Activated CD4-positive, alpha-beta T cell treated with anti-CD3 and anti-CD28 coated beads, Interleukin-2, amount 10 ng/mL, durations not matched to agents 24 days and 14 days (primary cell): ENCODE results near the gene NBPF1. TPM values are rescaled to one million over a fixed set of nuclear protein-coding genes. Genes with fewer than 3 reads are reported as not detected.
"Not testable (repeated sequence)": the region's sequence is repeated elsewhere in the genome, so short reads cannot be mapped to it uniquely, and the experiment has no call there.

Experiments used
- DNase-seq: peaks from one replicate; pipeline ENCODE4 v3.0.0; 2022
- H3K27ac Mint-ChIP-seq: one replicate; pipeline ENCODE4 v1.8.0; 2022; ENCODE audit warnings: mild to moderate bottlenecking, mixed read lengths
- H3K27me3 Mint-ChIP-seq: one replicate; pipeline ENCODE4 v1.8.0; 2022; ENCODE audit warnings: mixed read lengths
- H3K36me3 Mint-ChIP-seq: one replicate; pipeline ENCODE4 v1.8.0; 2022; ENCODE audit warnings: low read depth, mild to moderate bottlenecking, mixed read lengths
- H3K4me1 Mint-ChIP-seq: one replicate; pipeline ENCODE4 v1.8.0; 2021; ENCODE audit warnings: mixed read lengths
- H3K4me3 Mint-ChIP-seq: one replicate; pipeline ENCODE4 v1.8.0; 2022; ENCODE audit warnings: mild to moderate bottlenecking, moderate library complexity, mixed read lengths
- H3K9me3 Mint-ChIP-seq: one replicate; pipeline ENCODE4 v1.8.0; 2021; ENCODE audit warnings: mixed read lengths
- intact Hi-C: fragments of 100-400 bp; cut with micrococcal nuclease; formaldehyde crosslinking; loops from one replicate; pipeline ENCODE4 v1.15.1; 2023
- total RNA-seq: library from RNA; stranded (reverse); gene quantifications from 2 replicates; pipeline ENCODE4 v1.2.3, GENCODE V29; 2022

The NBPF1 gene
- total RNA-seq, 1 donor from 2014 or later = 4.2 TPM

GRCh38 chr1:16619803-16620501 is 6.6 kb upstream of the NBPF1 start:
- H3K4me3 Mint-ChIP-seq, H3K27ac Mint-ChIP-seq, H3K36me3 Mint-ChIP-seq, H3K9me3 Mint-ChIP-seq, H3K4me1 Mint-ChIP-seq, intact Hi-C loops, H3K27me3 Mint-ChIP-seq: not testable (repeated sequence)
- peak; percentile 63 for DNase-seq

GRCh38 chr1:16618719-16619118 is 5.4 kb upstream of the NBPF1 start:
- no peaks in the 10 kb centered on the region for H3K27me3 Mint-ChIP-seq
- no peak overlapping the region for H3K4me3 Mint-ChIP-seq
- H3K27ac Mint-ChIP-seq = no peak overlapping the region
- H3K36me3 Mint-ChIP-seq = no peaks in the 10 kb centered on the region
- intact Hi-C loops = no loop called here
- DNase-seq = peak; percentile 69
- no peaks in the 10 kb centered on the region for H3K4me1 Mint-ChIP-seq
- no peaks in the 10 kb centered on the region for H3K9me3 Mint-ChIP-seq

GRCh38 chr1:16617778-16618580 is 4.6 kb upstream of the NBPF1 start:
- no peak overlapping the region for H3K4me3 Mint-ChIP-seq
- H3K27ac Mint-ChIP-seq = no peak overlapping the region
- H3K36me3 Mint-ChIP-seq = no peaks in the 10 kb centered on the region
- intact Hi-C loops = no loop called here
- no peaks in the 10 kb centered on the region for H3K9me3 Mint-ChIP-seq
- DNase-seq = peak; percentile 57
- no peaks in the 10 kb centered on the region for H3K4me1 Mint-ChIP-seq
- H3K27me3 Mint-ChIP-seq = no peaks in the 10 kb centered on the region

GRCh38 chr1:16617114-16617631 is 3.8 kb upstream of the NBPF1 start:
- Mint-ChIP-seq H3K9me3 (no peaks in the 10 kb centered on the region), H3K4me3 (no peak overlapping the region), H3K27ac (no peak overlapping the region), H3K36me3 (no peaks in the 10 kb centered on the region), H3K27me3 (no peaks in the 10 kb centered on the region), H3K4me1 (no peaks in the 10 kb centered on the region)
- peak; percentile 72 for DNase-seq
- intact Hi-C loops = no loop called here

- no peak overlapping the region for H3K4me3 Mint-ChIP-seq
- no peaks in the 10 kb centered on the region for H3K36me3 Mint-ChIP-seq
- no peaks in the 10 kb centered on the region for H3K9me3 Mint-ChIP-seq
- no peaks in the 10 kb centered on the region for H3K4me1 Mint-ChIP-seq
- no peaks in the 10 kb centered on the region for H3K27me3 Mint-ChIP-seq
- DNase-seq = peak; percentile 71
- no peak overlapping the region for H3K27ac Mint-ChIP-seq
- intact Hi-C loops = no loop called here
These were observed 2.2 kb upstream of the NBPF1 start for GRCh38 chr1:16615253-16616252.

- H3K4me3 Mint-ChIP-seq = no peak overlapping the region
- intact Hi-C loops = no loop called here
- H3K27me3 Mint-ChIP-seq = no peaks in the 10 kb centered on the region
These were observed 1.2 kb upstream of the NBPF1 start for GRCh38 chr1:16614361-16615252.

DNA sequence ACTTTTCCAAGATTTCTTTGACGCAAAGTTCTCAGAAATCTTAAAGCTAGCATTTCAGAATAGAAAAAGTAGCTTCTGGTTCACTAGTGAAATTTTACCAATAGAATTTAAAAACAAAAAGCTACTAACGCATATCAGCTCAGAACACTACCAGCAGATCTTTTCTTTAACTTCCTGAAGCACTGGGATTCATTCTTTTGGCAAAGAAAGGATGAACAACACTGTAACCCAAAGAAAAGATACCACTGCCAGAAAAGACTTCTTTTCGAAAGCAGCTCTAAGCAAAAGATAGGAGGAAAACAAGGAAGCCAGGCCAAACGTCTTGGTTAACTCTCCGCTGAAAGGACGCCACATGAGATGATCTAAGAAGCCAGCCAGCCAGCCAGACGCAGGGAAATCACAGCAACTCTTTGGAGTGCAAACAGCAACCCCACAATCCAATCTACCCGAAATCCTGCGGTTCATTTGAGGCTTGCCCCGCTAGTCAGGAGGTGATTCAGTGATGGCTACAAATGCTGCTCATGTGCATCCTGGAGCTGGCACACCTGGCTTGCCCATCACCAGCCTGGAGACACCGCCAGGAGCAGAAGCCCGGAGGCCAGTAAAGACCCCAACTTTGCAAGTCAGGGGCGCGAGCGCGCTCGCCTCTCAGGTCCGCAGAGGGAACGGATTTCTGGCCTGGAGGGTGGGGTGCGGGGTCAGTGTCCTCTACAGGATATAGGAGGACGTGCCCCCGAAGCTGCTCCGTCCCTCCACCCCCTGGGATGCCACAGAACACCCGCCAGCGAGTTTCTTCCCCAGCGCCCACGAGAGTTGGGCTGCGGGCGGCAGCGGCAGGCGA is 812 bp downstream of the NBPF1 start:
- Mint-ChIP-seq H3K27me3 (no peaks in the 10 kb centered on the region), H3K9me3 (no peaks in the 10 kb centered on the region), H3K4me1 (no peaks in the 10 kb centered on the region), H3K27ac (no peak overlapping the region), H3K4me3 (no peak overlapping the region), H3K36me3 (no peaks in the 10 kb centered on the region)
- intact Hi-C loops = no loop called here
- peak; percentile 79 for DNase-seq

More at GRCh38 chr1:16614361-16615252, 1.2 kb upstream of the NBPF1 start:
- Mint-ChIP-seq H3K27ac (no peak overlapping the region), H3K36me3 (no peaks in the 10 kb centered on the region), H3K4me1 (no peaks in the 10 kb centered on the region), H3K9me3 (no peaks in the 10 kb centered on the region)
- DNase-seq = peak; percentile 70

- H3K4me1 Mint-ChIP-seq, H3K4me3 Mint-ChIP-seq, H3K9me3 Mint-ChIP-seq, intact Hi-C loops, H3K27me3 Mint-ChIP-seq, H3K27ac Mint-ChIP-seq, H3K36me3 Mint-ChIP-seq: not testable (repeated sequence)
- DNase-seq = peak; percentile 69
These were observed 1.4 kb downstream of the NBPF1 start for GRCh38 chr1:16611981-16612331.

DNA sequence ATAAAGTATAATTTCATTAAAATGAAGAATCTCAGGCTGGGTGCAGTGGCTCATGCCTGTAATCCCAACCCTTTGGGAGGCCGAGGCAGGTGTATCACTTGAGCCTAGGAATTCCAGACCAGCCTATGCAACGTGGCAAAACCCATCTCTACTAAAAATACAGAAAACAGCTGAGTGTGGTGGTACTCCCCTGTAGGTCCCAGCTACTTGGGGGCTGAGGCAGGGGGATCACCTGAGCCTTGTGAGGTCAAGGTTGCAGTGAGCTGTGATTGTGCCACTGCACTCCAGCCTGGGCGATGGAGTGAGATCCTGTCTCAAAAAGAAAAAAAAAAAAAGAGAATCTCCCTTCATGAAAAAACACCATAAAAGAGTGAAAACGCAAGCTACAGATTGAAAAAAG is 2.2 kb downstream of the NBPF1 start:
- H3K4me3 Mint-ChIP-seq, H3K9me3 Mint-ChIP-seq, H3K27me3 Mint-ChIP-seq, H3K27ac Mint-ChIP-seq, intact Hi-C loops, H3K4me1 Mint-ChIP-seq, H3K36me3 Mint-ChIP-seq: not testable (repeated sequence)
- peak; percentile 66 for DNase-seq

DNA sequence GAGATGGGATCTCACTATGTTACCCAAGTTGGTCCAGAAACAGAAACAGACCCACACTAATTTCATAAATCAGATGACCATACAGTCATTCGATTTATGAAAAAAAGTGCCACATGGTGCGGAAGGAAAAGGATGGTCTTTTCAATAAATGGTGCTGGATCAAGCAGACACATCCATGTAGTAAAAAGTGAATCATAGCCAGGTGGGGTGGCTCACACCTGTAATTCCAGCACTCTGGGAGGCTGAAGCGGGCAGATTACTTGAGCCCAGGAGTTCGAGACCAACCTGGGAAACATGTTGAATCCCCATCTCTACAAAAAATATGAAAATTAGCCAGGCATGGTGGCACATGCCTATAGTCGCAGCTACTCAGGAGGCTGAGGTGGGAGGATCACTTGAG is 2.8 kb downstream of the NBPF1 start:
- H3K9me3 Mint-ChIP-seq, H3K27me3 Mint-ChIP-seq, intact Hi-C loops, H3K36me3 Mint-ChIP-seq, H3K4me1 Mint-ChIP-seq, H3K27ac Mint-ChIP-seq, H3K4me3 Mint-ChIP-seq: not testable (repeated sequence)
- DNase-seq = peak; percentile 60

DNA sequence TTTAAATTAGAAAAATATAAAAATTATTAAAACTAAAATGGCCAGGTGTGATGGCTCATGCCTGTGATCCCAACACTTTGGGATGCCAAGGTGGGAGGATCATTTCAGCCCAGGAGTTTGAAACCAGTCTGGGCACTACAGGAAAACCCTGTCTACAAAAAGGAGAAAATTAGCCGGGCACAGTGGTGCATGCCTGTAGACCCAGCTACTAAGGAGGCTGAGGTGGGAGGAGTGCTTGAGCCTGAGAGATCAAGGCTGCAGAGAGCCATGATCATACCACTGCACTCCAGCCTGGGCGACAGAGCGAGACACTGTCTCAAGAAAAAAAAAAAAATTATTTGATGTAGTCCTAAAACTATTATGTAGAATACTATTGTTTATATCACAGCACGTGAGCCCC is 3.6 kb downstream of the NBPF1 start:
- H3K36me3 Mint-ChIP-seq = not testable (repeated sequence)

DNA sequence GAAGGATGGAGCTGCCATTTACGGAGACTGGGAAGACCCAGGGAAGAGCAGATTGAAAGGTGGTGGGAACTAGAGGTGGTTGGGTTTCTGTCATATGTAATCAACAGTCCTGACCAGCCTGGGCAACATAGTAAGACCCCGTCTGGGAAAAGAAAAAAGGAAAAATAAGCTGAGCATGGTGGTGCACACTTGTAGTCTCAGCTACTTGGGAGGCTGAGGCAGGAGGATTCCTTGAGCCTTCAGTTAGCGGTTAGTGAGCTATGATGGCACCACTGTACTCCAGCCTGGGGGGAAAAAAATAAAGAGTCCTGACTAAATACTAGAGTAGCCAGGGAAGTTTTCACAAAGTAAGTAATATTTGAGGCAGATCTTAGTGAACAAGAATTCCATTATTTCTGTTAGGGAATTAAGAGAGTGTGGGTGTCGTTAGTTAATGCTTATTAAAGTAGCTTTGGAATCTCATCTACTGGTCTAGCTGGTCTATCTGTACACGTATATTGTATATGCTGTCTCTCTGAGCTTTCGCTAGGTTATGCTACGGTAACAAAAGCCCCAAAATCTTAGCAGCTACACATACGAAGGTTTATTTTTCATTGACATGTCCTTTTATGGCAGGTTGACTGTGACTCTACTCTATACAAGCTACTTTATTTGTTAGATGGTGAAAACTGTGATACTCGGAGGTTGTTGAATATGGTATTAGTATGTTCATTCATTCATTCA is 4.4 kb downstream of the NBPF1 start:
- intact Hi-C loops = no loop called here
- no peaks in the 10 kb centered on the region for H3K9me3 Mint-ChIP-seq
- H3K36me3 Mint-ChIP-seq = no peaks in the 10 kb centered on the region
- H3K4me1 Mint-ChIP-seq = no peaks in the 10 kb centered on the region
- DNase-seq = peak; percentile 62
- no peak overlapping the region for H3K27ac Mint-ChIP-seq
- no peak overlapping the region for H3K4me3 Mint-ChIP-seq
- H3K27me3 Mint-ChIP-seq = no peaks in the 10 kb centered on the region

More for the DNA sequence above, 3.6 kb downstream of the NBPF1 start:
- intact Hi-C loops, H3K4me3 Mint-ChIP-seq, H3K27me3 Mint-ChIP-seq, H3K9me3 Mint-ChIP-seq, H3K4me1 Mint-ChIP-seq, H3K27ac Mint-ChIP-seq: not testable (repeated sequence)
- DNase-seq = peak; percentile 64
